ENCODE measurements around the gene BCL2. TPM values are rescaled to one million over a fixed set of nuclear protein-coding genes. Genes with fewer than 3 reads are reported as not detected.

The BCL2 gene
- total RNA-seq, 1 experiment from 2014 or later = 2.5 TPM

- ChIA-PET CTCF (no interaction called here), POLR2A (no interaction called here), RAD21 (ENCODE audit: low non-redundant PET in 1 of 2, low total read pairs in 2 of 2, uncharacterized antibody in 2 of 2, unreplicated experiment in 2 of 2) (no interaction called here)
- Histone ChIP-seq H3K36me3 (ENCODE audit: control insufficient read depth in 1 of 2, insufficient read depth in 2 of 2, low read length in 2 of 2) (no peaks in the 10 kb centered on the region), H2AFZ (ENCODE audit: low read depth, low read length, poor library complexity, severe bottlenecking) (no peak overlapping the region), H3K9me2 (ENCODE audit: insufficient read depth) (no peaks in the 10 kb centered on the region), H3K4me3 (replicated peaks in 1 of 2; ENCODE audit: low read depth in 1 of 2, low read length in 2 of 2) (no peak overlapping the region), H3K9ac (ENCODE audit: low read length) (no peak overlapping the region), H3K27me3 (ENCODE audit: insufficient read depth, low read length) (peaks cover 7% of the 10 kb centered on the region; the same call in 1 of the 2 replicates), H4K20me1 (ENCODE audit: insufficient read depth) (no peaks in the 10 kb centered on the region), H3K4me2 (ENCODE audit: low read length) (no peak overlapping the region), H3K9me3 (ENCODE audit: control insufficient read depth in 1 of 2, insufficient read depth in 1 of 2, low read depth in 1 of 2, low read length in 2 of 2) (peaks cover 0 to 6% of the 10 kb centered on the region in 2 experiments; a peak in 1 of 4 replicates), H3K27ac (ENCODE audit: low read depth, low read length) (no peak overlapping the region), H3K4me1 (ENCODE audit: control insufficient read depth in 1 of 2, insufficient read depth in 2 of 2, low read length in 2 of 2) (no peaks in the 10 kb centered on the region), H3K79me2 (ENCODE audit: insufficient read depth, low read length) (no peaks in the 10 kb centered on the region)
- intact Hi-C loops (cut with micrococcal nuclease) = no loop called here
- no peak for TF ChIP-seq EZH2 (IDR thresholded peaks at IDR 0.05)
- TF ChIP-seq FOSL1 (IDR thresholded peaks at IDR 0.05; ENCODE audit: low read depth) = no peak
- TF ChIP-seq CTCF (IDR thresholded peaks at IDR 0.05 in 2 of 3, conservative IDR thresholded peaks at IDR 0.05 in 1 of 3; ENCODE audit: borderline replicate concordance in 1 of 3, insufficient read depth in 1 of 3, low read depth in 2 of 3, low read length in 2 of 3) = no peak
- TF ChIP-seq, protein P1, sequence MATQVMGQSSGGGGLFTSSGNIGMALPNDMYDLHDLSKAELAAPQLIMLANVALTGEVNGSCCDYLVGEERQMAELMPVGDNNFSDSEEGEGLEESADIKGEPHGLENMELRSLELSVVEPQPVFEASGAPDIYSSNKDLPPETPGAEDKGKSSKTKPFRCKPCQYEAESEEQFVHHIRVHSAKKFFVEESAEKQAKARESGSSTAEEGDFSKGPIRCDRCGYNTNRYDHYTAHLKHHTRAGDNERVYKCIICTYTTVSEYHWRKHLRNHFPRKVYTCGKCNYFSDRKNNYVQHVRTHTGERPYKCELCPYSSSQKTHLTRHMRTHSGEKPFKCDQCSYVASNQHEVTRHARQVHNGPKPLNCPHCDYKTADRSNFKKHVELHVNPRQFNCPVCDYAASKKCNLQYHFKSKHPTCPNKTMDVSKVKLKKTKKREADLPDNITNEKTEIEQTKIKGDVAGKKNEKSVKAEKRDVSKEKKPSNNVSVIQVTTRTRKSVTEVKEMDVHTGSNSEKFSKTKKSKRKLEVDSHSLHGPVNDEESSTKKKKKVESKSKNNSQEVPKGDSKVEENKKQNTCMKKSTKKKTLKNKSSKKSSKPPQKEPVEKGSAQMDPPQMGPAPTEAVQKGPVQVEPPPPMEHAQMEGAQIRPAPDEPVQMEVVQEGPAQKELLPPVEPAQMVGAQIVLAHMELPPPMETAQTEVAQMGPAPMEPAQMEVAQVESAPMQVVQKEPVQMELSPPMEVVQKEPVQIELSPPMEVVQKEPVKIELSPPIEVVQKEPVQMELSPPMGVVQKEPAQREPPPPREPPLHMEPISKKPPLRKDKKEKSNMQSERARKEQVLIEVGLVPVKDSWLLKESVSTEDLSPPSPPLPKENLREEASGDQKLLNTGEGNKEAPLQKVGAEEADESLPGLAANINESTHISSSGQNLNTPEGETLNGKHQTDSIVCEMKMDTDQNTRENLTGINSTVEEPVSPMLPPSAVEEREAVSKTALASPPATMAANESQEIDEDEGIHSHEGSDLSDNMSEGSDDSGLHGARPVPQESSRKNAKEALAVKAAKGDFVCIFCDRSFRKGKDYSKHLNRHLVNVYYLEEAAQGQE (IDR thresholded peaks at IDR 0.05; ENCODE audit: low read depth) = no peak
- TF ChIP-seq ATF3 (IDR thresholded peaks at IDR 0.05) = no peak
- TF ChIP-seq SRF (IDR thresholded peaks at IDR 0.05; ENCODE audit: low read depth) = no peak
- no peak for TF ChIP-seq JUND (IDR thresholded peaks at IDR 0.05)
- no peak for TF ChIP-seq MAX (IDR thresholded peaks at IDR 0.05)
- no TSS peak for BruUV-seq (replicated peaks)
- DNase-seq (ENCODE audit: low read depth, low spot score) (no peak), ATAC-seq (no peak)
Observed at GRCh38 chr18:63197246-63197869, 122.2 kb downstream of the BCL2 start.
